DOHH2 (cell line): ENCODE results near the gene SAPCD1.

Source experiments
- EZH2phosphoT487 ChIP-seq: fragments of 200-600 bp; sonication (generic); IDR thresholded peaks from 2 replicates; pipeline ENCODE4 v1.6.1; 2017; ENCODE audit warnings: borderline replicate concordance, mild to moderate bottlenecking, antibody characterized with exemption, low read length, moderate library complexity, mixed read lengths
- TF ChIP-seq, protein P1 (sequence below): fragments of 200-600 bp; sonication (generic); IDR thresholded peaks from one replicate; pipeline ENCODE4 v1.5.1; 2014; ENCODE audit warnings: antibody characterized with exemption, mild to moderate bottlenecking, low read depth, low read length; ENCODE audit not compliant: poor library complexity, severe bottlenecking

DNA sequence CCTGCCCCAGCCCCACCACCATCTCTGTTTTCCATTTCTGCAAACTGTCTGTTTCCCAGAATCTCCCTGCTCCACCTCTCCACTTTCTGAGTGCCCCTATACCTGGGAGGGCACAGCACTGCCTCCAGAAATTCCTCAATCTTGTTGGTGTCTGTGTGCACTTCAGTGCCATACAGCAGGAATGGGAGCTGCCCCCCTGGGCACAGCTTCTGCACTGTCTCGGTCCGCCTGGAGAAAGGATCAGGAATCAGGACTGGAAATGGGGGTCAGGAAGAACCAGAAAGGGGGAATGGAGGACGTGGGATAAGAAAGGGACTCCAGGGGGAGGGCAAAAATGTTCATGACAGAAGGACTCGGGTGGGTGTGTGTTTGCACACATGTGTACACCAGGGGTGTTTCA lies 28.7 kb upstream of the SAPCD1 start:
- TF ChIP-seq, protein P1, sequence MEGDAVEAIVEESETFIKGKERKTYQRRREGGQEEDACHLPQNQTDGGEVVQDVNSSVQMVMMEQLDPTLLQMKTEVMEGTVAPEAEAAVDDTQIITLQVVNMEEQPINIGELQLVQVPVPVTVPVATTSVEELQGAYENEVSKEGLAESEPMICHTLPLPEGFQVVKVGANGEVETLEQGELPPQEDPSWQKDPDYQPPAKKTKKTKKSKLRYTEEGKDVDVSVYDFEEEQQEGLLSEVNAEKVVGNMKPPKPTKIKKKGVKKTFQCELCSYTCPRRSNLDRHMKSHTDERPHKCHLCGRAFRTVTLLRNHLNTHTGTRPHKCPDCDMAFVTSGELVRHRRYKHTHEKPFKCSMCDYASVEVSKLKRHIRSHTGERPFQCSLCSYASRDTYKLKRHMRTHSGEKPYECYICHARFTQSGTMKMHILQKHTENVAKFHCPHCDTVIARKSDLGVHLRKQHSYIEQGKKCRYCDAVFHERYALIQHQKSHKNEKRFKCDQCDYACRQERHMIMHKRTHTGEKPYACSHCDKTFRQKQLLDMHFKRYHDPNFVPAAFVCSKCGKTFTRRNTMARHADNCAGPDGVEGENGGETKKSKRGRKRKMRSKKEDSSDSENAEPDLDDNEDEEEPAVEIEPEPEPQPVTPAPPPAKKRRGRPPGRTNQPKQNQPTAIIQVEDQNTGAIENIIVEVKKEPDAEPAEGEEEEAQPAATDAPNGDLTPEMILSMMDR: no peak
- no peak for TF ChIP-seq EZH2phosphoT487
